Left lung (tissue), 10 donors: ENCODE measurements around the gene RFWD3. TPM values are rescaled to one million over a fixed set of nuclear protein-coding genes. Genes with fewer than 3 reads are reported as not detected.

Source experiments
- ATAC-seq: fragments of 200-7000 bp; cut with Tn5 transposase; one replicate; pipeline ENCODE4 v1.9.1; 2020; ENCODE audit warnings: moderate library complexity
- DNase-seq, 4 donors: peaks; one replicate each; pipeline ENCODE4 v3.0.0-alpha.2; 2013 to 2020
- H3K27ac ChIP-seq, 2 donors: fragments of 200-600 bp; sonication (generic) in 1 of 2; one replicate each; pipeline versions ENCODE4 v1.5.0 to v1.8.0; 2020 to 2021
- H3K27me3 ChIP-seq, 2 donors: fragments of 200-600 bp; sonication (generic) in 1 of 2; one replicate each; pipeline versions ENCODE4 v1.5.0 to v1.8.0; 2020 to 2021
- H3K36me3 ChIP-seq, 2 donors: fragments of 200-600 bp; sonication (generic) in 1 of 2; one replicate each; pipeline versions ENCODE4 v1.5.0 to v1.8.0; 2020 to 2021
- H3K4me1 ChIP-seq, 2 donors: fragments of 200-600 bp; one replicate each; pipeline ENCODE4 v1.8.0; 2021
- H3K4me3 ChIP-seq, 2 donors: fragments of 200-600 bp; sonication (generic) in 1 of 2; one replicate each; pipeline versions ENCODE4 v1.5.0 to v1.8.0; 2020 to 2021; ENCODE audit warnings: mild to moderate bottlenecking in 1 of 2
- H3K9me3 ChIP-seq, 2 donors: fragments of 200-600 bp; sonication (generic) in 1 of 2; one replicate each; pipeline versions ENCODE4 v1.5.0 to v1.8.0; 2020 to 2021
- intact Hi-C, 2 donors: fragments of 100-400 bp; cut with DNase I; formaldehyde crosslinking; loops; one replicate each; pipeline versions ENCODE4 v1.11.2 to v1.14.2; 2022
- polyA plus RNA-seq, 6 donors: library from polyadenylated mRNA; unstranded; fragments of 120-200 nt; gene quantifications; one replicate each; pipeline ENCODE4 v1.2.1, GENCODE V29; 2013; ENCODE audit not compliant: insufficient read length in 6 of 6
- total RNA-seq, 2 donors: library from RNA; stranded (reverse); fragmentation: NEBNext Ultra II Directional; extraction: Animal tissue kit (Norgen Biotek cat#: 25700); gene quantifications; one replicate each; pipeline ENCODE4 v1.2.1, GENCODE V29; 2021
- TF ChIP-seq, protein P1 (sequence below), 2 donors: fragments of 200-600 bp; sonication (generic) in 1 of 2; IDR thresholded peaks; one replicate each; pipeline versions ENCODE4 v1.5.0 to v1.8.0; 2021; ENCODE audit warnings: antibody characterized with exemption in 2 of 2
- donor health status: DM: no; HTN: yes; CAD: no.
- donor health status: DM: no; HTN: no; CAD: no.

RFWD3 gene
- total and polyA plus RNA-seq, 8 donors: 20.7 to 27.7 (median 24.2) TPM

DNA sequence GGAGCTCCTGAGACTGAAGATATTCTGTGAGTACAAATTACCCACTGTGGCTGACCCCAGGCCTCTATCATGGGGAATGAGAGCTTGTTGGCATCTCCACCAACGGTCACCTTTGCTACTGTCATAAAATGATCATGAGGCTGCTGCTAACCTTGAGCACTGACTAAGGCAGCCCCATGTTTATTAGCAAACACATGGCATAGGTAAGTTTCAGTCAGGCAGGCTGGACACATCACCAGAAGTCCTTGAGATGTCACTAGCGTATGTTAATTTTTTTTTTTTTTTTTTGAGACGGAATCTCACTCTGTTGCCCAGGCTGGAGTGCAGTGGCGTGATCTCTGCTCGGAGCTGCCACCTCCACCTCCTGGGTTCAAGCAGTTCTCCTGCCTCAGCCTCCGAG is 58.3 kb downstream of the RFWD3 start:
- Histone ChIP-seq H3K27ac (no peak overlapping the region), H3K27me3 (no peaks in the 10 kb centered on the region), H3K4me1 (peaks cover 23 to 36% of the 10 kb centered on the region in 2 donors), H3K4me3 (no peak overlapping the region), H3K36me3 (no peaks in the 10 kb centered on the region), H3K9me3 (no peaks in the 10 kb centered on the region)
- DNase-seq: no peak
- intact Hi-C loops: no loop called here
- TF ChIP-seq, protein P1, sequence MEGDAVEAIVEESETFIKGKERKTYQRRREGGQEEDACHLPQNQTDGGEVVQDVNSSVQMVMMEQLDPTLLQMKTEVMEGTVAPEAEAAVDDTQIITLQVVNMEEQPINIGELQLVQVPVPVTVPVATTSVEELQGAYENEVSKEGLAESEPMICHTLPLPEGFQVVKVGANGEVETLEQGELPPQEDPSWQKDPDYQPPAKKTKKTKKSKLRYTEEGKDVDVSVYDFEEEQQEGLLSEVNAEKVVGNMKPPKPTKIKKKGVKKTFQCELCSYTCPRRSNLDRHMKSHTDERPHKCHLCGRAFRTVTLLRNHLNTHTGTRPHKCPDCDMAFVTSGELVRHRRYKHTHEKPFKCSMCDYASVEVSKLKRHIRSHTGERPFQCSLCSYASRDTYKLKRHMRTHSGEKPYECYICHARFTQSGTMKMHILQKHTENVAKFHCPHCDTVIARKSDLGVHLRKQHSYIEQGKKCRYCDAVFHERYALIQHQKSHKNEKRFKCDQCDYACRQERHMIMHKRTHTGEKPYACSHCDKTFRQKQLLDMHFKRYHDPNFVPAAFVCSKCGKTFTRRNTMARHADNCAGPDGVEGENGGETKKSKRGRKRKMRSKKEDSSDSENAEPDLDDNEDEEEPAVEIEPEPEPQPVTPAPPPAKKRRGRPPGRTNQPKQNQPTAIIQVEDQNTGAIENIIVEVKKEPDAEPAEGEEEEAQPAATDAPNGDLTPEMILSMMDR (IDR thresholded peaks at IDR 0.05): no peak
- ATAC-seq: no peak

DNA sequence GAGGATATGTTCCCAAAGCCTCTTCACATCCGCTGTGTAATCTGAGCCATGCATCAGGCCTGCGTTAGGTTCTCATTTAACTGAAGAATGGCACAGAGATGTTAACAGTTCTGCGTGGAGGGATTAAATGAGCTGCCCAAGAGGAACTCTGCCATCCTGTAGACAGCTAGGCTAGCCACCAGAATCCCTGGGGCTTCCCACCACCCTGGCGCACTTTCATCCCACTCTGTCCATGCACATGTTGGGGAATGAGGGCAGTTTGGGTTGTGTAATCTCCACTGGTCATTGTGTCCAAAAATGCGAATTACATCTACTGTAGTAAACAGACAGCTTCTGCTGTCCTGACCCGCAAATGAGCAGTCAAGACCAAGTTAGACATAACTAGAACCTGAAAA is 58.7 kb downstream of the RFWD3 start:
- H3K27me3 ChIP-seq: no peaks in the 10 kb centered on the region
- no peaks in the 10 kb centered on the region for H3K36me3 ChIP-seq
- H3K27ac ChIP-seq: peak overlapping the region in 1 of 2 donors; percentile 95
- H3K4me3 ChIP-seq: peak overlapping the region in 1 of 2 donors; percentile 95
- TF ChIP-seq, protein P1 (IDR thresholded peaks at IDR 0.05): no peak
- no peaks in the 10 kb centered on the region for H3K9me3 ChIP-seq
- DNase-seq (no peak), ATAC-seq (no peak)
- intact Hi-C loops: no loop called here
- H3K4me1 ChIP-seq: peaks cover 24 to 40% of the 10 kb centered on the region in 2 donors

DNA sequence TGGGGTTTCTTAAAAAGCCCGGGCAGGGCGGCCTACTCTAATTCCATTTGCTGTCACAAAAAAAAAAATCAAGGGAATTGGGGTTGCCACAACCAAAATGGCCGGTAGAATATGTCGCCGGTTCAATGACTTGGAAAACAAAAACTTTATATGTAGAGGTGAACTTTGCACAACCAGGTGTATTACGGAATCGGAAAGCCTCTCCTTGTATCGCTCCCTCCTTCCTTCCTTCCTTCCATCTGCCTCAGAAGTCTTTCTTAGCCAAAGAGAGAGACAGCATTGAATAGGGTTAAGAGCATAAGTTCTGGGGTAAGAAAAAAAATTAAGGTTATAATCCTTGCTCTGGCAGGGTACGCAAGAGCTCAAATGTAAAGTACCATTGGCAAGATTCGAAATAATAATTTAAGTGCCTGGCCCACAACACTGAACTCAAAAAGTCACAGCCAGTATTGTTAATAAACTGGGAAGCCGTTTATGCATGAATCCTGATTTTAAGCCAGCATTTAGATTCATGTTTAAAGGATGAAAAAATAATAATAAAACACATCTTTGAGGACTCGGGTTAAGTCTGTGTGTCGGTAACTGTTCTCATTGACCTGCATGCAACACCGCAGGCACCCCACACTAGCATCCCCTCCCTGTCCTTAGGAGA is 59.2 kb downstream of the RFWD3 start:
- intact Hi-C loops: no loop called here
- ATAC-seq: peak; percentile 20
- TF ChIP-seq, protein P1 (IDR thresholded peaks at IDR 0.05): no peak

DNA sequence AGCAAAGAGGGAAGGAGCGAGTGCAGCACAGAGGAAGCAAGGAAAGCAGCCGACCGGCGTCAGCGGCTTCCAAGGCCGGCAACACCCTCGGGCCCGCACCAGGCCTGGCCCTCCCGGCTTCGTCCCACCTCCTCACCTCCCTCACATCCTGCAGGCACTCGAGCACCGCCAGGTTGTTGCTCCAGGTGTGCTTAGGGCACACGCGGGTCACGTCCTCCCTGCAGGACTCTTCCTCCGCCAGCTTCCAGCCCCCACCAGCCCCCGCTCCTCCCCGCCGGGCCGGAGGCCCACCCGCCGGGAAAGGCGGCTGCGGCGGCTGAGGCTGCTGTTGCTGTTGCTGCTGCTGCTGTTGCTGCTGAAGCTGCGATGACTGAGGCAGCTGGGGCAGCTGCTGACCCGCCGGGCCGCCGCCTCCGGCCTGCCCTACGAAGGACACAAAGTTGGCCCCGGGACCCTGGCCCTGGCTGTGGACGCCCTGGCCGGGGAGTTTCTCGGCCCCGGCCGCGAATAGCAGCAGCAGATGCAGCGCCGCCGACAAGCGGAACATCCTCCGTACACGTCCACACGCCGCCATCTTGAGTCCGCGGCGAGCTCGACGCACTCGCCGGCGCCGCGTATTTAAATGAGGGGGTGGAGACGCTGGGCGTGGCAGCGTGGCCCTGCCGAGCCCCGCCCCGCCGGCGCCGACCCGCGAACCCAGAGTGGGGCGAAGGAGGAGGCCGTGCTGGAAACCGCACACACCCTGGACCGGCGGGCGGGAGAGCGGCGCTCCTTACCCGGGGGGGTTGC is 60.0 kb downstream of the RFWD3 start, which contains the start of gene GLG1:
GLG1 (minus strand) TSS at position 594 of the 789 bp plus-strand sequence; CDS start at position 574, 20 bp downstream.
- TF ChIP-seq, protein P1 (IDR thresholded peaks at IDR 0.05): no peak
- peak; percentile 89 to 99 (median 95) for DNase-seq
- peak within 1 kb of the TSS; percentile 95 to 97 for H3K27ac ChIP-seq
- intact Hi-C loops: no loop called here
- H3K27me3 ChIP-seq: no peaks in the 10 kb centered on the region
- ATAC-seq: peak; percentile 98
- peak within 1 kb of the TSS; percentile 95 to 97 for H3K4me3 ChIP-seq
- no peaks in the 10 kb centered on the region for H3K36me3 ChIP-seq
- peaks cover 26 to 51% of the 10 kb centered on the region in 2 donors for H3K4me1 ChIP-seq
- no peaks in the 10 kb centered on the region for H3K9me3 ChIP-seq

More for the DNA sequence above, 59.2 kb downstream of the RFWD3 start:
- Histone ChIP-seq H3K27me3 (no peaks in the 10 kb centered on the region), H3K27ac (peak overlapping the region; percentile 95 to 97), H3K36me3 (no peaks in the 10 kb centered on the region), H3K9me3 (no peaks in the 10 kb centered on the region), H3K4me3 (peak overlapping the region; percentile 95 to 97), H3K4me1 (peaks cover 24 to 44% of the 10 kb centered on the region in 2 donors)
- DNase-seq: no peak
